GM21619 (cell line): ENCODE data around the gene JMJD8.
"Not testable (repeated sequence)": the region's sequence is repeated elsewhere in the genome, so short reads cannot be mapped to it uniquely, and the experiment has no call there.

ENCODE experiments used
- ATAC-seq: cut with Tn5 transposase; IDR thresholded peaks from one replicate; pipeline ENCODE4 v1.9.1; 2021; ENCODE audit not compliant: unreplicated experiment

Gene JMJD8

DNA sequence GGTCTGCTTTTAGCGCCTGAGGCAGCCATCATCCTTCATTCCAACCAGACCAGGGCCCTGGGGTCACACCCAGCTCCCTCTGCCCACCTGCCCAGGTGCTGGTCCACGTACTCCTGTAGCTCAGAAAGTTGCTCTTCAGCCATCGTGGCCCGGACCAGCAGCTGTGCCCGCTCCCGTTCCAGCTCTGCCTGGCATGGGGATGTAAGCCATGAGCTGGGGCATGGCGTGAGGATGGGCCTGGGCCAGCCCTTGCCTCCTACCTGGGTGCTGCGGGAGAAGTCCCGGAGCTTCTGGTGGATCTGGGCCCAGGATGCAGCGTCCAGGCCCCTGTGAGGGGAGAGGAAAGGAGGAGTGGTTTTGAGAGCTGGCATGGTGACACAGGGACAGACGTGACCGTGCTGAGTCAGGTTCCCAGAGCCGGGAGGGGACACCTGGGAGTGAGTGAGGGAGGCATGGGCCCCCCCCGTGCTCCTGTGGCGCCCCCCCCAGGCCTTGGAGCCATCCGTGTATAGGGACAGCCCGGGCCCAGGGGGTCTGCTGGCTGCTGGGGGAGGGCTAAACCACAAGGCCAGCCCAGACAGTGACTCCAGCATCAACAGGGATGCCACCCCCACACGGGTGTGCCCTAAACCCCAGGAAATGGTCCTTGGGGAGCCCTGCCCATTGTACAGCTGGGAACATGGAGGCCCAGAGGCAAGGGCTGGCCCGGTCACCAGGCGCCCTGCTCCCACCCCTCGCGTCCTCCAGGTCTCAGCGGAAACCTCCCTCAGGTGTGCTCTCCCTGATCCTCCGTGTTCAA lies 38.9 kb upstream of the JMJD8 start:
- no peak for ATAC-seq

DNA sequence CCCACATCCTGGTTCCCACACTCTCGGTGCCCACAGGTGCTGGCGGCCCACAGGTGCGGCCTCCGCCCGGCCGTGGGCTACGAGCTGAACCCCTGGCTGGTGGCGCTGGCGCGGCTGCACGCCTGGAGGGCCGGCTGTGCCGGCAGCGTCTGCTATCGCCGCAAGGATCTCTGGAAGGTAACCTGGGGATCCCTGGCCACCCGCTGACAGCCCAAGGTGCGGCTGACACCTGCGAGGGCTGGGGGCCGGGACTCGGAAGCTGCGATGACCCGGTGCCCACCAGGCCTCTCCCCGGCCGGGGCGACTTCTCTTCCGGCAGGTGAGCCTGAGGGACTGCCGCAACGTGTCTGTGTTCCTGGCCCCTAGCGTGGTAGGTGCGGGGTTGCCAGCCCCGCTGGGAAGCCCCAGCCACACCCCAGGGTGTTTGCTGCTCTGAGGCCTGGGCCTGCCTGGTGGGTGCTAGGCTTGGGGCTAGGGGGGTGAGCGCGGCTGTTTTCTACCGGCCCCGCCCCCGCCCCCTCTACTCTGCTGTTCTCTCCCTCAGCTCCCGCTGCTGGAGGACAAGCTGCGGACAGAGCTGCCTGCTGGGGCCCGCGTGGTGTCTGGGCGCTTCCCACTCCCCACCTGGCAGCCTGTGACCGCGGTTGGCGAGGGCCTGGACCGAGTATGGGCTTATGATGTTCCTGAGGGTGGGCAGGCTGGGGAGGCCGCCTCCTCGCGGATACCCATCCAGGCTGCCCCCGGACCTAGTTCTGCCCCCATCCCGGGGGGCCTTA lies 37.8 kb upstream of the JMJD8 start:
- ATAC-seq: no peak

DNA sequence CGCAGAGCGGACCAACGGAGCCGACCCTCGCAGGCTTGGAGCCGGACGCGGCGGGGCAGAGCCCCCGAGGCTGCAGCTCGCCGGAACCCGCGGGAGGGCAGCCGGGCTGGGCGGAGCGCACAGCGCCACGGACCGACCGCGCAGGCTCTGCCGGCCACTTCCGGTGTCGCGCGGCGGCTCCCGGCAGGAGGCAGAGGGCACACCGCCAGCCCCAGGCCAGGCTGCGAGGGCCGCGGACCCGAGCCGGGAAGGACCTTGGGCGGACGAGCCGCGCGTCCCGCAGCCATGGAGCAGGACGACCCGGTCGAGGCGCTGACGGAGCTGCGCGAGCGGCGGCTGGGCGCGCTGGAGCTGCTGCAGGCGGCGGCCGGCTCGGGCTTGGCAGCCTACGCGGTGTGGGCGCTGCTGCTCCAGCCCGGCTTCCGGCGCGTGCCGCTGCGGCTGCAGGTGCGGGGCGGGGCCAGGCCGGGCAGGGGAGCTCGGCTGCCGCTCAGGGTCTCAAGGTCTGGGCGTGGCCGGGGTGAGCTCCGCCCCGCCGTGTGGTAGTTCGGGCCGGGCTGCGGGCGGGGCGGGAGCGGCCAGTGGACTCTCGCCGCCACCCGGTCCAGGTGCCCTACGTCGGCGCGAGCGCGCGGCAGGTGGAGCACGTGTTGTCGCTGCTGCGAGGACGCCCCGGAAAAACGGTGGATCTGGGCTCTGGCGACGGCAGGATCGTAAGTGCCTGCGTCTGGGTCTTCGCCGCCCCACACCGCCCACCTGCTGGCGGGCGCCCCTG lies 37.0 kb upstream of the JMJD8 start, which contains the start of gene ANTKMT:
Gene ANTKMT (plus strand): TSS at position 157 of the 775 bp plus-strand sequence. CDS start 129 bp downstream, at position 286.
- ATAC-seq: peak; percentile 51

DNA sequence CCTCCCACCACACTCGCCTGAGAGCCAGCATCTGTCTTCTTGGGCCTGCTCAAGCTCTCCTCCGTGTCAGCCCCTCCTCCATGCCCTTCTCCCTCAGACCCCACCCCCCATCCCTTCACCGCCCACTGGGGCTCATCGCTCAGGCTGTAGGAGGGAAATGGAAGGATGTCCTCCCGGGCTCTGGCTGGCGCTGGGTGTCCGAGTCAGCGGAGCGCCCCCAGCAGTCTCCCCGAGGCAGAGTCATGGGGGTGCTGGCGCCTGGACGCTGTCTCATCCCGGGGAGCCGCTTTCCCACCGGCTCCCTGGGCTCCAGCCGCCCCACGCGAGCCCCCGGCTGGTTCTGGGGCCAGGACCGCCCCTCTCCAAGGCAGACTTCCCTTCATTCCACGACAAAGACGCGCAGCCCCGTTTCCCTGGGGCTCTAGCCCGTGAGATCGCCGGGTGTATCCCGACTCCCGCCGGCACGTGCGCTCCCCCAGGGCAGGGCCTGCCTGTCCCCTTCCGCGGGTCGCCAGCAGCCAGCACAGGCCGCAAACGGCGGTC lies 36.4 kb upstream of the JMJD8 start:
- ATAC-seq: peak; percentile 17

- no peak for ATAC-seq
Observed at GRCh38 chr16:719815-720446, 35.8 kb upstream of the JMJD8 start.

DNA sequence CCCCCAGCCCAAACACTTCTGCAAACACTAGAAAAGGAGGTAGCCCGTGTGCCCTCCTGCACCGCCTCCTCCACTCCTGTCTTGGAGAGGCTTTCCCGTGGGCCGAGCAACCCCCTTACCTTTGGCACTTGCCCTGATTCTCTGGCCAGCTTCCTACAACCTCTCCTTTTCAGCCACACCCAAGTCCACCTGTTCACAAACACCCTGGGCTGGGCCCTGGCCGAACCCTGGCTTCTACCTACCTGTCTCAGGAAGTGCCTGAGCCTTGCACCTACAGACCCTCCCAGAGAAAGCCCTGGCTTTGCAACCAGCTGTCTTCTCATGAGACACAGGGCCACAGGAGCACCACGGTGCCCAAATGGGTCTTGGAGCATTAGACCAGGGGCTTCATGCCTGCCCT lies 34.8 kb upstream of the JMJD8 start:
- no peak for ATAC-seq

GRCh38 chr16:718389-718788 lies 34.3 kb upstream of the JMJD8 start:
- ATAC-seq: no peak

DNA sequence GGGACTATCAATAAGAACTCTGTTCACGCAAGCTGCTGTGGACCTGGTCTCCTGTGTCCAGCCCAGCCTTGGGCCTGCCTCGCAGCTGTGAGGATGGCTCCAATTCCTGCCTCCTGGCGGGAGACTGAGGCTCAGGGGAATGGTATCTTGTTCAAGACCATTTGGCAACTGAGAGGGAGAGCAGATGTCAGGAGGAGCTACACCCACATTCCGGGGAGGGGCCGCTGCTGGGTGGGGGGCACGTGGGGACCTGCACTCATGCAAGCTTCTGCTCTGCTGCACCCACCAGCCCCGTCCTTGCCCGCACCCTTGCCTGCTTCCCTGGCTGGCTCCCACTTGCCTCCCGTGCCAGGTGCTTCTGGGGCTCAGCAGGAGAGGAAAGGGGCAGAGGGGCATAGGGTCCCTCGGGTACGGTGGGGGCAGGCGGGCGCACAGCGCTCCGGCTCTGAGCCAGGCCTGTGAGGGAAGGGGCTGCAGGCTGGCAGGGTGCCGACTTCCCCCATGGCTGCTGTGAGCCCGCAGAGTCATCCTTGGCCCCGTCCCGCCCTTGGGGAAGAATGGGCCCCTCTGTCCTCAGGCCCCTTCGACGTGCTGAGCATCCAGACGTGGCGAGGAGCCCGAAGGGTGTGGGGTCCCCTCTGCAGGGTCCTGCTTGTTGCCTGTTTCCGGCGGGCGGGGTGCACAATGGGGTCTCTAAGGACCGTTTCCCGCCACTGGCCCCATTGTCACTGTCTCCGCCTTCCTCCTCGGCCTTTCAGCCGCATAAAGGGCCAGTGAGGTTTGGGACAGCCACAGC lies 33.5 kb upstream of the JMJD8 start:
- no peak for ATAC-seq

DNA sequence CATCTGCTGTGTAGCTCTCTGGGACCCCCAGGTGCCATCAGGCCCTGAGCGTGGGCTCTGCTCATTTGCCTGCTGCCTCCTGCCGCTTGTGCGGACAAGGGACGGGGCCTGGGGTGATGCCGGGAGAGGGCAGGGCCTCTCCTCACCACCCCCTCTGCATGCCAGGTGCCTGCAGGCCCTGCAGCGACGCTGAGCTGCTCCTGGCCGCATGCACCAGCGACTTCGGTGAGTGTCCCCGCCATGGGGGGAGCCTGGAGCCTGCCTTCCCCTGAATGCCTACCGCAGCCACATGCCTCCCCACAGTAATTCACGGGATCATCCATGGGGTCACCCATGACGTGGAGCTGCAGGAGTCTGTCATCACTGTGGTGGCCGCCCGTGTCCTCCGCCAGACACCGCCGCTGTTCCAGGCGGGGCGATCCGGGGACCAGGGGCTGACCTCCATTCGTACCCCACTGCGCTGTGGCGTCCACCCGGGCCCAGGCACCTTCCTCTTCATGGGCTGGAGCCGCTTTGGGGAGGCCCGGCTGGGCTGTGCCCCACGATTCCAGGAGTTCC lies 32.7 kb upstream of the JMJD8 start:
- ATAC-seq: no peak

- ATAC-seq: no peak
Observed at GRCh38 chr16:716200-716568, 32.0 kb upstream of the JMJD8 start.

DNA sequence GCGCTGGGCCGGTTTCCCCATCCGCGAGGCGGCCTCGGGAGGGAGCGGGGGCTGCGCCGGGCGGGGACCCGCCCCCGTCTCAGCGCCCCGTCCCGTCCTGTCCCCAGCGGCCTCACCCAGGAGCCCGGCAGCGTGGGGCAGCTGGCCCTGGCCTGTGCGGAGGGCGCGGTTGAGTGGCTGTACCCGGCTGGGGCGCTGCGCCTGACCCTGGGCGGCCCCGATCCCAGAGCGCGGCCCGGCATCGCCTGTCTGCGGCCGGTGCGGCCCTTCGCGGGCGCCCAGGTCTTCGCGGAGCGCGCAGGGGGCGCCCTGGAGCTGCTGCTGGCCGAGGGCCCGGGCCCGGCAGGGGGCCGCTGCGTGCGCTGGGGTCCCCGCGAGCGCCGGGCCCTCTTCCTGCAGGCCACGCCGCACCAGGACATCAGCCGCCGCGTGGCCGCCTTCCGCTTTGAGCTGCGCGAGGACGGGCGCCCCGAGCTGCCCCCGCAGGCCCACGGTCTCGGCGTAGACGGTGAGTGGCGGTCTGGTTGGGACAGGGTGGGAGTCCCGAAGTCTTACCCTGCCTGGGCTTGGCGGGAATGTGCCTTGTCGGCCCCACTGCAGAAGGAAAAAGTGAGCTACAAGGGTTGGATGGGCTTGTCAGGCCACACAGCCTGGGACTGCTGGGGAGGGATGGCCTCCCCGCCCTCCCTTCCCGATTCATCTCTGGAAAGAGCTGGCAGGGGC lies 31.5 kb upstream of the JMJD8 start:
- ATAC-seq: peak; percentile 13

- ATAC-seq: peak; percentile 59
Observed at GRCh38 chr16:714558-715476, 30.7 kb upstream of the JMJD8 start, which contains the start of gene METRN. TSS of gene METRN (plus strand) at chr16:715118. CDS start at chr16:715290, 172 bp downstream.

- ATAC-seq: no peak
Observed at GRCh38 chr16:714079-714478, 29.9 kb upstream of the JMJD8 start.

DNA sequence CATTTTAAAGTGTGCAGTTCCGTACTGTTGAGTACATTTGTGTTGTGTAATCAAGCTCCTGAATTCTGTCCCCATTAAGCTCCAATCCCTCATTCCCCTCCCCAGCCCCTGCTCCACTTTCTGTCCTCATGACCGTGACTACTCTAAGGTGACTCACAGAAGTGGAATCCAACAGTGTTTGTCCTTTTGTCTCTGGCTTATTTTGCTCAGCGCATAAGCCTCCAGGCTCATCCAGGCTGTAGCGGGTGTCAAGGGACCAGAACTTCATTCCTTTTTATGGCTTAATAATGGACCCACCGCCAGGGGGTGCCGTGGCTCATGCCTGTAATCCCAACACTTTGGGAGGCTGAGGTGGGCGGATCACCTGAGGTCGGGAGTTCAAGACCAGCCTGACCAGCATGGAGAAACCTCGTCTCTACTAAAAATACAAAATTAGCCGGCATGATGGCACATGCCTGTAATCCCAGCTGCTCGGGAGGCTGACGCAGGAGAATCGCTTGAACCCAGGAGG lies 28.7 kb upstream of the JMJD8 start:
- not testable (repeated sequence) for ATAC-seq

DNA sequence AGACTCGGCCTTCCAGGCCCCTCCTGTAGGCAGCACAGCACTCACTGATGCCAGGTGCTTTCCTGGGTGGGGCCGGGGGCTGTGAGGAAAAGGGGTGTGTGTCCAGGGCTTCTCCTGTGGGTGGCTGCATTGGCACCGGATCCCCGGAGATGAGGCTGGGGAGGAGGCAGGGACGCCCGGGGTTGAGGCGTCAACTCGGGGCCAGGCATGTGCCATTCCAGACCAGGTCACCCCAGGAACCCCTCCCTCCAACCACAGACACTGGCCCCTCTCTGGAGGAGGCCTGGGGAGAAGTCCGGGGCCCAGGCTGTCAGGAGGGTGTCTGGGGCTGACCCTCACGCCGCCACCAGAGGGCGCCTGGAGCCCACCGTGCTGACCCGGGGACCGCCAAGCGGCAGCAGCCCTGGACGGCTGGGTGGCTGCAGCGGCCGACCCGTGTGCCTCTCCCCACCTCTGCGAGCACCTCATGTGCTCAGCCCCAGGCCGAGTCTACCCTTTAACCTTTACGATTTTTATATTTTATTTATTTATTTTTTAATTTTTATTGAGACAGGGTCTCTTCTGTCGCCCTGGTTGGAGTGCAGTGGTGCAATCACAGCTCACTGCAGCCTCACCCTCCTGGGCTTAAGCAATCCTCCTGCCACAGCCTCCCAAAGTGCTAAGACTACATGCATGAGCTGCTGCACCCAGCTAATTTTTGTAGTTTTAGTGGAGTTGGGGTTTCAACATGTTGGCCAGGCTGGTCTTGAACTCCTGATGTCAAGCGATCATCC lies 27.6 kb upstream of the JMJD8 start:
- ATAC-seq: no peak

GRCh38 chr16:711084-711483 lies 26.9 kb upstream of the JMJD8 start:
- no peak for ATAC-seq
